Nephron progenitor cell (in vitro differentiated cells): ENCODE measurements around the gene RADIL.

ENCODE experiments used
- DNase-seq: peaks from one replicate; pipeline ENCODE4 v3.0.0; 2021
- H3K27ac Mint-ChIP-seq: 2 replicates; pipeline ENCODE4 v1.8.0; 2021; ENCODE audit warnings: mild to moderate bottlenecking, moderate library complexity, mixed read lengths
- H3K27me3 Mint-ChIP-seq: 2 replicates; pipeline ENCODE4 v1.8.0; 2021; ENCODE audit warnings: mild to moderate bottlenecking, low read depth, mixed read lengths; ENCODE audit not compliant: poor library complexity
- H3K36me3 Mint-ChIP-seq: 2 replicates; pipeline ENCODE4 v1.8.0; 2021; ENCODE audit warnings: low read depth, mixed read lengths
- H3K4me1 Mint-ChIP-seq: 2 replicates; pipeline ENCODE4 v1.8.0; 2021; ENCODE audit warnings: mixed read lengths
- H3K4me3 Mint-ChIP-seq: 2 replicates; pipeline ENCODE4 v1.8.0; 2021; ENCODE audit warnings: mild to moderate bottlenecking, moderate library complexity, mixed read lengths
- H3K9me3 Mint-ChIP-seq: 2 replicates; pipeline ENCODE4 v1.8.0; 2021; ENCODE audit warnings: mild to moderate bottlenecking, moderate library complexity, mixed read lengths
- TF ChIP-seq, protein P1 (sequence below): fragments of 200-600 bp; sonication (generic); IDR thresholded peaks from 2 replicates; pipeline ENCODE4 v1.5.0; 2021; ENCODE audit warnings: antibody characterized with exemption

RADIL gene

DNA sequence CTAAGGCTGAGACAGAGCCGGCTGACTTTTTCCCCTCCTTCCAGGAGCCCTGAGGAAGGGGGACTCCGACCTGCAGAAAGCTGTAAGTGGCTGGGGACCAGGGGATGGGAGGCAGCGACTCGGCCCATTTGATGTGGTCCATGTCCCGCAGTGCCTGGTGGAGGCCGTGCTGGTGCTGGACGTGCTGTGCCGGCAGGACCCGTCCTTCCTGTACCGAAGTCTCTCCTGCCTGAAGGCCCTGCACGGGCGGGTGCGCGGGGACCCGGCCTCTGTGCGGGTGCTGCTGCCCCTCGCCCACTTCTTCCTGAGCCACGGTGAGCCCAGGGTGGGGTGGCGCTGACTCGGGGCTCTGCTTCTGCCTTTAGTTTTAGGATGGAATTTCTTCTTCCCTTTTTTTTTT lies 98.1 kb downstream of the RADIL start:
- no peaks in the 10 kb centered on the region for H3K27me3 Mint-ChIP-seq
- no peaks in the 10 kb centered on the region for H3K36me3 Mint-ChIP-seq
- no peak for DNase-seq
- H3K9me3 Mint-ChIP-seq = no peaks in the 10 kb centered on the region
- no peak overlapping the region for H3K4me3 Mint-ChIP-seq
- no peak overlapping the region for H3K27ac Mint-ChIP-seq
- no peaks in the 10 kb centered on the region for H3K4me1 Mint-ChIP-seq
- TF ChIP-seq, protein P1, sequence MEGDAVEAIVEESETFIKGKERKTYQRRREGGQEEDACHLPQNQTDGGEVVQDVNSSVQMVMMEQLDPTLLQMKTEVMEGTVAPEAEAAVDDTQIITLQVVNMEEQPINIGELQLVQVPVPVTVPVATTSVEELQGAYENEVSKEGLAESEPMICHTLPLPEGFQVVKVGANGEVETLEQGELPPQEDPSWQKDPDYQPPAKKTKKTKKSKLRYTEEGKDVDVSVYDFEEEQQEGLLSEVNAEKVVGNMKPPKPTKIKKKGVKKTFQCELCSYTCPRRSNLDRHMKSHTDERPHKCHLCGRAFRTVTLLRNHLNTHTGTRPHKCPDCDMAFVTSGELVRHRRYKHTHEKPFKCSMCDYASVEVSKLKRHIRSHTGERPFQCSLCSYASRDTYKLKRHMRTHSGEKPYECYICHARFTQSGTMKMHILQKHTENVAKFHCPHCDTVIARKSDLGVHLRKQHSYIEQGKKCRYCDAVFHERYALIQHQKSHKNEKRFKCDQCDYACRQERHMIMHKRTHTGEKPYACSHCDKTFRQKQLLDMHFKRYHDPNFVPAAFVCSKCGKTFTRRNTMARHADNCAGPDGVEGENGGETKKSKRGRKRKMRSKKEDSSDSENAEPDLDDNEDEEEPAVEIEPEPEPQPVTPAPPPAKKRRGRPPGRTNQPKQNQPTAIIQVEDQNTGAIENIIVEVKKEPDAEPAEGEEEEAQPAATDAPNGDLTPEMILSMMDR = no peak

DNA sequence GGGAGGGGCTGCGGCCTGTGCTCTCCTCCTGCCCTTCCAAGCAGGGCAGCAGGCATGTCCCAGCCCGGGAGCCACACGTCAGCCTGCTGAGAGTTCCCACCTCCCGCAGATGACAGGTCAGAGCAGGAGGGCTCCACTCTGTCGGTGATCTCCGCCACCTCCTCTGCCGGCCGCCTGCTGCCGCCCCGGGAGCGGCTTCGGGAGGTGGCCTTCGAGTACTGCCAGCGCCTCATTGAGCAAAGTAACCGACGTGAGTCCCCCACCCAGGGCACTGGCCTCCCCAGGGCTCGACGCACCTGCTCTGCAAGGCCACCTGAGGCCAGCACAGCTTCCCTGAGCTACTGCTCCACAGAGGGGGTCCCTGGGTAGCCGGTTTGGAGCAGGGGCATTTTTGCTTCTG lies 98.7 kb downstream of the RADIL start:
- no peaks in the 10 kb centered on the region for H3K9me3 Mint-ChIP-seq
- TF ChIP-seq, protein P1 = no peak
- H3K27ac Mint-ChIP-seq = no peak overlapping the region
- DNase-seq = no peak
- no peaks in the 10 kb centered on the region for H3K27me3 Mint-ChIP-seq
- H3K36me3 Mint-ChIP-seq = no peaks in the 10 kb centered on the region
- H3K4me1 Mint-ChIP-seq = no peaks in the 10 kb centered on the region
- no peak overlapping the region for H3K4me3 Mint-ChIP-seq

DNA sequence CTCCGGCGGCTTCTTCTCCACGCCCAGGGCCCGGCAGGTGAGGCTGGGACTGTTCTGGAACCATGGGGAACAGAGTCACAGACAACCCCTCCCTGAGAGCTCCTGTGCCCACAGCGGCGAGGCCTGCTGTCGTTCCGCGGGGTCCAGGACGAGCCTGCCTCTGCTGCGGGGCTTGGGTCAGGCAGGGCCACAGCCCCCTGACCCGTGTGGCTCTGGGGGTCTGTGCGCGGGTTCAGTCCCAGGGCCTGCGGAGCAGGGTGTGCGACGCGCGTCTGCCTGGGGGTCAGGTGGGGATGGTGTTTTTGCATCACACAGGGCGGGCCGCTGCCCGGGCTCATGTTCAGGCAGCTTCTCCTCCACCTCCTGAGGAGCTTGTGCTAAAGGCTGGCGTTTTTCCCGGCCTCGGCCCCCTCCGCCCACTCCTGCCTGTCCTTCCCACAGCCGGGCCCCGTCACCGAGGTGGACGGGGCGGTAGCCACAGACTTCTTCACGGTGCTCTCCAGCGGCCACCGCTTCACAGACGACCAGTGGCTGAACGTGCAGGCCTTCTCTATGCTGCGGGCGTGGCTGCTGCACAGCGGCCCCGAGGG lies 99.7 kb downstream of the RADIL start:
- TF ChIP-seq, protein P1 = no peak
- Mint-ChIP-seq H3K27me3 (no peaks in the 10 kb centered on the region), H3K4me3 (no peak overlapping the region), H3K4me1 (no peaks in the 10 kb centered on the region), H3K27ac (no peak overlapping the region), H3K9me3 (no peaks in the 10 kb centered on the region), H3K36me3 (no peaks in the 10 kb centered on the region)
- no peak for DNase-seq

DNA sequence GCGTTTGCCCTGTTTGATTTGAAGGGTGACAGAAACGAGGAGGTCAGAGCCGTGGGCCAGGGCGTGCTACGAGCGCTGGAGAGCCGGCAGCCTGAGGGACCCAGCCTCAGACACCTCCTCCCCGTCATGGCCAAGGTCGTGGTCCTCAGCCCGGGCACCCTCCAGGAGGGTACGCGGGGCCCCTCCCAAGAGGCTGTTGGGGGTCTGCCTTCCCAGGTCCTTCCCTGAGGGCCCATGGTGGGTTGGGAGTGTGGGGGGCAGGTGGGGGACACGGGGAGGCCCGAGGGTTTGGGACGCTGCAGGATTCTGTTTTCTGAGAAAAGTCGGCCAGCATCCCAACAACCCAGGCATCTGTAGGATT lies 100.2 kb downstream of the RADIL start:
- H3K27ac Mint-ChIP-seq = no peak overlapping the region

DNA sequence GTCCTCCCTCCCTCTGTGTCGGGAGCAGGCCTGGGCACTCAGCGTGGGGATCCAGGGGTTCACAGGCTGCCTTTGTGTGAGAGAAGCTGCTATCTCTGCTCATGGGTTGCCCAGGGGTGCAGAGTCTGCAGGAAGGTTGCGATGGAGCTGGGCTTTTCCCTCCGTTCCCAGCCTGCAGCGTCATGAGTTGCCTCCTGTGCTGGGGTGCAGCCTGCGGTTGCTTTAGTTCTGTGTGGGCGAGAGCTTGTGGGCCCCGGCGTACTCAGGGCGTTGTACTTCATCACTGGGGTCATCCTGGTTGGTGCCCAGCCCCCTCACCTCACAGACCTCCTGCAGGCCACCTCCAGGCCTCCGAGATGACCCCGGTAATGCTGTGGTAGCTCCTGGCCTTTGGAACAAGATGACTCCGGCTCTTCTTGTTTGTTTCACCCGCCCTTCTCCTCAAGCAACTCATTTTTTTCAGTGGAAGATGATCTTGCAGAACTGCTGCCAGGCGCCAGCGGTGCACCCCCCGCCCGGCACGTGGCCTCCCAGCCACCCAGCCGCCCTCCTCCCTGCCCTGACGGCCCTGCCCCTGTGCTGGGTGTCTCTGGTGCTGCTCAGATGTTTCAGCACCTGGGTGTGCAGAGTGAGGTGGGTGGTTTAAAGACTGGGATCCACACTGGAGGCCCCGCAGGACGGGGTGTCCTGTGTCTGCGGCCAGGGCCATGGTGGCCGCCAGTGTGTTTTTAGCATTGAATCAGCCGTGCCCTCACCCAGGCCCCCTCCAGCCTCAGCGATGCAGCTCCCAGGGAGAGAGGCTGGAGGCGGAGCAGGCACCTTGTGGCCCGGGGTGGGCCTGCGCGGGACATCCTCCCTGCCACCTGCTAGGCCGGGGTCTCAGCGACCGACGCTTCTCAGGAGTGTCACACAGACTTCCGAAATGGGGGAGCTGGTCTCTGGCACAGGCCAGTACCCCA lies 100.9 kb downstream of the RADIL start:
- no peaks in the 10 kb centered on the region for H3K9me3 Mint-ChIP-seq
- H3K4me3 Mint-ChIP-seq = no peak overlapping the region
- H3K27ac Mint-ChIP-seq = no peak overlapping the region
- no peak for DNase-seq
- H3K4me1 Mint-ChIP-seq = no peaks in the 10 kb centered on the region
- no peaks in the 10 kb centered on the region for H3K27me3 Mint-ChIP-seq
- TF ChIP-seq, protein P1 = no peak
- no peaks in the 10 kb centered on the region for H3K36me3 Mint-ChIP-seq

More for the DNA sequence above, 100.2 kb downstream of the RADIL start:
- Mint-ChIP-seq H3K4me3 (no peak overlapping the region), H3K4me1 (no peaks in the 10 kb centered on the region), H3K36me3 (no peaks in the 10 kb centered on the region), H3K27me3 (no peaks in the 10 kb centered on the region), H3K9me3 (no peaks in the 10 kb centered on the region)
- DNase-seq = no peak
- TF ChIP-seq, protein P1 = no peak
